KOPT-K1 (cell line): ENCODE results near the gene PDZD7.
A peak's percentile ranks its signal among the peaks of the same experiment; 100 is the strongest.

Experiments used
- H3K27ac ChIP-seq: fragments of 200-600 bp; sonication (generic); 2 replicates; pipeline ENCODE4 v1.5.1; 2016; ENCODE audit warnings: antibody characterized with exemption, mild to moderate bottlenecking, low read depth, low read length; ENCODE audit not compliant: poor library complexity, severe bottlenecking
- H3K36me3 ChIP-seq: fragments of 200-600 bp; sonication (generic); 2 replicates; pipeline ENCODE4 v1.5.1; 2017; ENCODE audit warnings: antibody characterized with exemption, mild to moderate bottlenecking, low read length, moderate library complexity; ENCODE audit not compliant: insufficient read depth
- H3K9me3 ChIP-seq: fragments of 200-600 bp; sonication (generic); 2 replicates; pipeline ENCODE4 v1.5.1; 2017; ENCODE audit warnings: antibody characterized with exemption, low read length, mild to moderate bottlenecking; ENCODE audit not compliant: insufficient read depth, poor library complexity, severe bottlenecking

PDZD7 gene

GRCh38 chr10:100998183-100998990 lies 32.5 kb downstream of the PDZD7 start:
- Histone ChIP-seq H3K9me3 (no peaks in the 10 kb centered on the region), H3K27ac (peak overlapping the region; percentile 70), H3K36me3 (peaks cover 17% of the 10 kb centered on the region)

DNA sequence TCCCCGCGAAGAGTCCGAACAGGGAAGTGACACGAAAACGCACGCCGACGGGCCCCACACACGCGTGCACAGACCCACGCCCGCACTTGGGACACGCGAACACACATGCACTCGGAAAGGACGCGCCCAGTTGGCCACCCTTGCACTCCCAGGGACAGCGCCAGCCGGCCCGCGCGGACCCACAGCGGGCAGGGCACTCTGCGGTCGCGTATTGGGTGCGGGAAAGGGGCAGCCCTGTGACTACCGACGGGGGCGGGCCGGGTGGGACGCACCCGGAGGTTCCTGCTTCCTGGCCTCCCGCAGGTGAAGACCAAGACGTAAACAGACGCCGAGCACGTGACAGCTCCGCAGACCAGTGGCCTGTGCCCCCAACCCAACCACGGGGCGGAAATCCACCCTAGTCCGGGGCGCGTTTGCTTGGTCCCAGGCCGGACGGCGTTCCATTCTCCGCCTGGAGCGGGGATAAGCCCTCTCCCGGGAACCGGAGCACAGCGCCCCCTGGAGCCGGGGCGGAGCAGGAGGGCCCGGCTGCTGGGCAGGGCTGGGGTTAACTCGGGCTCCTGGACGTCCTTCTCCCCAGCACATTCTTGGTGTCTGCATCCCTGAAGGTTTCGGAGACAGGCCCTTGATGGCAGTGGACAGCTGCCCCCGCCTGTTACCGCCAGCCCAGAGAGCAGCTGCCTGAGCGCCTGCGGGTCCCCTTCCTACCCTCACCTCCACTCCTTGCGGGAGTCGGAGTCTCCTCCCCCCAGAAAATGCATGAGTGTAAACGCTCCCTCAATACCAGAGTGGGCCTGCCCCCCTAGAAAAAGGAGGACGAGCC lies 33.4 kb downstream of the PDZD7 start:
- peak overlapping the region; percentile 70 for H3K27ac ChIP-seq
- peaks cover 25% of the 10 kb centered on the region for H3K36me3 ChIP-seq
- H3K9me3 ChIP-seq, result no peaks in the 10 kb centered on the region

GRCh38 chr10:100996678-100997359 lies 34.1 kb downstream of the PDZD7 start:
- peaks cover 29% of the 10 kb centered on the region for H3K36me3 ChIP-seq
- no peaks in the 10 kb centered on the region for H3K9me3 ChIP-seq
- H3K27ac ChIP-seq, result peak overlapping the region; percentile 70

GRCh38 chr10:100995181-100995580 lies 35.7 kb downstream of the PDZD7 start:
- peaks cover 44% of the 10 kb centered on the region for H3K36me3 ChIP-seq
- no peaks in the 10 kb centered on the region for H3K9me3 ChIP-seq
- H3K27ac ChIP-seq, result no peak overlapping the region

- Histone ChIP-seq H3K36me3 (peaks cover 54% of the 10 kb centered on the region), H3K9me3 (no peaks in the 10 kb centered on the region), H3K27ac (no peak overlapping the region)
Observed at GRCh38 chr10:100993986-100994708, 36.8 kb downstream of the PDZD7 start.

- H3K9me3 ChIP-seq, result no peaks in the 10 kb centered on the region
- H3K36me3 ChIP-seq, result peaks cover 64% of the 10 kb centered on the region
- H3K27ac ChIP-seq, result no peak overlapping the region
Observed at GRCh38 chr10:100989088-100989487, 41.8 kb downstream of the PDZD7 start.

- H3K27ac ChIP-seq, result peak overlapping the region; percentile 82
- H3K9me3 ChIP-seq, result no peaks in the 10 kb centered on the region
- peaks cover 57% of the 10 kb centered on the region for H3K36me3 ChIP-seq
Observed at GRCh38 chr10:100988166-100988565, 42.8 kb downstream of the PDZD7 start.

GRCh38 chr10:100987685-100988049 lies 43.3 kb downstream of the PDZD7 start:
- Histone ChIP-seq H3K9me3 (no peaks in the 10 kb centered on the region), H3K27ac (peak overlapping the region; percentile 82), H3K36me3 (peaks cover 57% of the 10 kb centered on the region)

GRCh38 chr10:100986952-100987684 lies 43.8 kb downstream of the PDZD7 start, which contains the start of the genes MRPL43 and TWNK:
Gene MRPL43, minus strand, starts transcription at chr10:100987497. Its CDS starts 54 bp downstream, at chr10:100987443.
Gene TWNK, plus strand, starts transcription at chr10:100987543. Its CDS starts 668 bp downstream, at chr10:100988211.
- Histone ChIP-seq H3K36me3 (peaks cover 55% of the 10 kb centered on the region), H3K9me3 (no peaks in the 10 kb centered on the region), H3K27ac (peak within 1 kb of the TSS; percentile 82)

DNA sequence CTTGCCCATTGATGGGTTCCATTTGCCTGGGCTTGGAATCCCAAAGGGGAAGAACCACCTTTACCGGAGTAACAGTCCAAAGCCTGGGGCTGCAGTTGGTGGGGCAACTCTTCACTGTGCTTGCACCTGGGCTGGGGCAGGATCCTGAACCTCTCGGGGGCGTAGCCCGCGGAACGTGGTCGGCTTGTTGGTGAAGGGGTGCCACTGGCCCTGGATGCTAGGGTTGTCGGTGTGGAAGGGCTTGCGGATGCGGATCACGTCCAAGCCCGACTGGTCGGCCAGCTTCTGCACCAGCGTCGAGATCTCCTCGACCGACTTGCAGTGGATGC lies 44.3 kb downstream of the PDZD7 start:
- H3K36me3 ChIP-seq, result peaks cover 55% of the 10 kb centered on the region
- no peaks in the 10 kb centered on the region for H3K9me3 ChIP-seq
- H3K27ac ChIP-seq, result peak overlapping the region; percentile 82

DNA sequence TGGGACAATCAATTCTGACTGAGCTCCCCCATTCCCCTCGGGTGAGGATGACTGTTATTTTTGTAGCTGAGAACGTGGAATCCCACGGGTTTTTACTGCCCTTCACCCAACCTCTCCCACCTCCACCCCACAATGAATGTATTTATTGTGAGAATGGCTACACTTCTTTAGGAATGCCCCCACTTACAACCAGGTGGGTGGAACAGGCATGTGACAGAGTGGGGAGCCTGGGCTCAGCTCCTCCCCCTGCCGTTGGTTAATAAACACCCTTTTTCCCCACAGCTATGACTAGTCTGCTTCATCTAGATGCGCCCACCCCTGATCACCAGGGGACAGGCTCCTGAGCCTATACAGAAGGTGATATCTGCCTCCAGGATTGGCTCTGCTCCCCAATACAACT lies 45.6 kb downstream of the PDZD7 start:
- H3K9me3 ChIP-seq, result no peaks in the 10 kb centered on the region
- H3K27ac ChIP-seq, result no peak overlapping the region
- H3K36me3 ChIP-seq, result peaks cover 55% of the 10 kb centered on the region

DNA sequence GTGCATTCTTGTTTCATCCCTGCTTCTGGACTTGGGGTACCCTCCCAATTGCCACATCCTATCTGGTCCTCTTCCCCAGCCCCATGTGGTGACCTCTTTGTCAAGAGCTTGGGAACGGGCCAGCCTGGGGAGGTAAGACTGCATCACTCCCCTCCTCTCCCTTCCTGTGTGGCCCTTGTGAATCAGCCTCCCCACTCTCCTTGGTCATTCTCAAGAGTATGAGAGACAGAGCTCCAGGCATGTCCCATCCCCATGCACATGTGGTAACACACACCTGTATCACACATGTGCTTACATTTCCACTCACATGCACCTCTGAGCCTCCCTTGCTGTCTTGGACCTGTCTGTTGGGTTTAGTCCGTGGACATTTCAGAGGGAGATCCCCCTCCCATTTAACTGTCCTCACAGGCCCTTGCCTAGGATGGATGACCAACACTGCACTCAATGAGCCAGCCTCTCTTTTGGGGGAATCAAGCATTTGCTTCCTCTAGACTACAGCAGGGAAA lies 46.2 kb downstream of the PDZD7 start:
- Histone ChIP-seq H3K36me3 (peaks cover 55% of the 10 kb centered on the region), H3K27ac (no peak overlapping the region), H3K9me3 (no peaks in the 10 kb centered on the region)

DNA sequence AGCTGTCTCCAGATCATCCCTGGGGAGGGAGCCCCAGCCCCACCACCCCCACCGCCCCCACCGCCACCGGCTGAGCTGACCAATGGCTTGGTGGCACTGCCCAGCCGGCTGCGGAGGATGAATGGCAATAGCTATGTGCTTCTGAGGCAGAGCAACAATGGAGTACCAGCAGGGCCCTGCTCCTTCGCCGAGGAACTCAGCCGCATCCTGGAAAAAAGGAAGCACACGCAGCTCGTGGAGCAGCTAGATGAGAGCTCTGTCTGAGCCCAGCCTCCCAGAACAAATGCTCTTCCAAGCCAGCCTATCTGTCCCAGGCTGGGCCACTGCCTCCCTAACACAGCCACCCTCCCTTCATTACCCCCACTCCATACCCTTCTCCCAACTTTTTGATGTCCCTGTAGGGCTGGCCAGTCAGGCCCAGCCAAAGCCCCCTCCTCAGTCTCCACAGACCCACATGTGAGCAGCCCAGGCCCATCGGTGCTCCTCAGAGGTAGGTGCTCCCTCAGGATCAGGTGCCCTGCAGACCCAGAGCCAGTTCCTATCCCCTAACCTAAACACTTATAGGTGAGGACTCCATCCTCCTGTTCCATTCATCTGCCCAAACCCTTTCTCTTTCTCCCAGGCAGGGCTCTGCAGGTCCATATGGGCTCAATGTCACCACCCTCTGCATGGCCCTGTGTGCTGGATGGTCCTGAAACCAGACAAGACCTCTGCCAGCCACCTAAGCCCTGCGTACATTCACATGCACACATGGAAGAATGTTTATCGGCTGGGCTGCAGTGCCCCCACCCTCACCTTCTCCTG lies 46.9 kb downstream of the PDZD7 start:
- no peak overlapping the region for H3K27ac ChIP-seq
- peaks cover 49% of the 10 kb centered on the region for H3K36me3 ChIP-seq
- H3K9me3 ChIP-seq, result no peaks in the 10 kb centered on the region
